Lower lobe of right lung (tissue), 2 donors: ENCODE measurements around the gene RPL22L1. TPM values are rescaled to one million over a fixed set of nuclear protein-coding genes. Genes with fewer than 3 reads are reported as not detected.

Experiments
- ATAC-seq, 2 donors: fragments of 200-7000 bp; cut with Tn5 transposase; one replicate each; pipeline ENCODE4 v1.9.1; 2020 to 2022; ENCODE audit warnings: mild to moderate bottlenecking in 2 of 2, moderate library complexity in 2 of 2
- DNase-seq: peaks from one replicate; pipeline ENCODE4 v3.0.0-alpha.2; 2020
- H3K27ac ChIP-seq: fragments of 200-600 bp; one replicate; pipeline ENCODE4 v1.8.0; 2022
- H3K27me3 ChIP-seq: fragments of 200-600 bp; one replicate; pipeline ENCODE4 v1.8.0; 2022; ENCODE audit warnings: low read depth
- H3K36me3 ChIP-seq: fragments of 200-600 bp; one replicate; pipeline ENCODE4 v1.8.0; 2022; ENCODE audit warnings: mild to moderate bottlenecking
- H3K4me1 ChIP-seq: fragments of 200-600 bp; one replicate; pipeline ENCODE4 v1.8.0; 2022
- H3K4me3 ChIP-seq: fragments of 200-600 bp; one replicate; pipeline ENCODE4 v1.8.0; 2022; ENCODE audit warnings: mild to moderate bottlenecking
- H3K9me3 ChIP-seq: fragments of 200-600 bp; one replicate; pipeline ENCODE4 v1.8.0; 2022
- intact Hi-C: fragments of 100-400 bp; cut with DNase I; formaldehyde crosslinking; loops from one replicate; pipeline ENCODE4 v1.11.0; 2022
- total RNA-seq: library from RNA; stranded (reverse); fragmentation: NEBNext Ultra II Directional; extraction: Animal tissue kit (Norgen Biotek cat#: 25700); gene quantifications from one replicate; pipeline ENCODE4 v1.2.1, GENCODE V29; 2021
- TF ChIP-seq, protein P1 (sequence below): fragments of 200-600 bp; IDR thresholded peaks from one replicate; pipeline ENCODE4 v1.8.0; 2022; ENCODE audit warnings: antibody characterized with exemption, mild to moderate bottlenecking
- donor health status: DM: no; HTN: yes; CAD: no; lungs with severe emphysema.

Gene RPL22L1
- total RNA-seq, 1 donor from 2014 or later = 25.3 TPM

DNA sequence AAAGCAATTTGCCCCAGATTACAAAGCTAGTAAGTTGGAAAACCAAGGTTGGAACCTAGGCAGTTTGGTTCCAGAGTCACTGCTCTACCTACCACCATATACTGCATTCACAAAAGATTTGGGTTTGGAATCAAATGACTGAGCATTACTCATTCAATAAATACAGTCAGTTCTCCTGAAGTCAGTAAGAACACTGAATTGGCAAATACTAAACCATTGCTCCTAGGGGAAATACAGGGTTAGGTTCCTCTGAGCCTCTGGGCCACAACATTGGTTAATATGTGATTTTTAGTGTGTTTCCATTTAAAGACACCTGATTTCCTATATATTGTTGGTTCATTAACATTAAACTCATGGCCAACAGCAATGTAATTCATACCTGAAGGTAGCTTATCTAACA, 40.5 kb upstream of the RPL22L1 start:
- peaks cover 5% of the 10 kb centered on the region for H3K27me3 ChIP-seq
- DNase-seq (no peak), ATAC-seq (no peak)
- TF ChIP-seq, protein P1, sequence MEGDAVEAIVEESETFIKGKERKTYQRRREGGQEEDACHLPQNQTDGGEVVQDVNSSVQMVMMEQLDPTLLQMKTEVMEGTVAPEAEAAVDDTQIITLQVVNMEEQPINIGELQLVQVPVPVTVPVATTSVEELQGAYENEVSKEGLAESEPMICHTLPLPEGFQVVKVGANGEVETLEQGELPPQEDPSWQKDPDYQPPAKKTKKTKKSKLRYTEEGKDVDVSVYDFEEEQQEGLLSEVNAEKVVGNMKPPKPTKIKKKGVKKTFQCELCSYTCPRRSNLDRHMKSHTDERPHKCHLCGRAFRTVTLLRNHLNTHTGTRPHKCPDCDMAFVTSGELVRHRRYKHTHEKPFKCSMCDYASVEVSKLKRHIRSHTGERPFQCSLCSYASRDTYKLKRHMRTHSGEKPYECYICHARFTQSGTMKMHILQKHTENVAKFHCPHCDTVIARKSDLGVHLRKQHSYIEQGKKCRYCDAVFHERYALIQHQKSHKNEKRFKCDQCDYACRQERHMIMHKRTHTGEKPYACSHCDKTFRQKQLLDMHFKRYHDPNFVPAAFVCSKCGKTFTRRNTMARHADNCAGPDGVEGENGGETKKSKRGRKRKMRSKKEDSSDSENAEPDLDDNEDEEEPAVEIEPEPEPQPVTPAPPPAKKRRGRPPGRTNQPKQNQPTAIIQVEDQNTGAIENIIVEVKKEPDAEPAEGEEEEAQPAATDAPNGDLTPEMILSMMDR = no peak
- H3K4me3 ChIP-seq = no peak overlapping the region
- no peak overlapping the region for H3K27ac ChIP-seq
- intact Hi-C loops = no loop called here
- no peaks in the 10 kb centered on the region for H3K36me3 ChIP-seq
- H3K4me1 ChIP-seq = peaks cover 9% of the 10 kb centered on the region
- H3K9me3 ChIP-seq = peaks cover 15% of the 10 kb centered on the region

DNA sequence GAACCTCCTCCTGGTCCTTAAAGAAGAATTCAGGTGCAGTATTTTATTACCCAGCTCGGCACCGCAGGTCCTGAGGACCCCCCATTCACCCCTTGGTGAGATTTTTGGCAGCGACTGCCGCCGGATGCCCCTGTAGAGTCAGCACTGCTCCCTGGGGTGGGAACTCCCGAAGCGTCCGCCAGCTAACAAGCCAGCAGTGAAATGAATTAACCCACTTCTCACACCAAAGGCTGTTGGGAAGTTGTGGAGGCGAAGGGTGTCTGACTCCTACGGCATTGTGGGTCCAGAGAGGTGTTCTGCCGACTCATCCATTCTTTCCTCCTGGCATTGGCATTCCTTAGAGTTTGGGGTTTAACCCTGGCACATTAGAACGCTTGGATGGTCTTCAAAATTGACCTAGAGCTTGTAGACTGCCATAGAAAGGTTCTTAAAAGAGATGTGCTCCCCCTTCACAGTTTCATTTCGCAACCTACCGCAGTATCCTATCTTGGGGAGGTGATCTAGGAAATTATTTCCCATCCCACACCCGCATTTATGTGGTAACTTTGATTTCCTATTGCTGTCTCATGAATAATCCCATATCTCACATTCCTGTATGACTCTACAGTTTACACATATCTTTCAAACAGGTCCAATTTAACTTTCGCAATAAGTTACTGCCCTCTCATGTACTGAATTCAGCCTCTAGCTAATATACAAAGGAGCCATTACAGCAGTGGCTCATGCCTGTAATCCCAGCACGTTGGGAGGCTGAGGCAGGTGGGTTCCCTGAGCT, 39.3 kb upstream of the RPL22L1 start:
- Histone ChIP-seq H3K27ac (peak overlapping the region; percentile 65), H3K36me3 (no peaks in the 10 kb centered on the region), H3K4me3 (peak overlapping the region; percentile 71), H3K9me3 (peaks cover 15% of the 10 kb centered on the region), H3K27me3 (peaks cover 5% of the 10 kb centered on the region), H3K4me1 (peaks cover 9% of the 10 kb centered on the region)
- intact Hi-C loops = no loop called here
- ATAC-seq (peak in 1 of 2 donors; percentile 27), DNase-seq (no peak)
- TF ChIP-seq, protein P1 = no peak

DNA sequence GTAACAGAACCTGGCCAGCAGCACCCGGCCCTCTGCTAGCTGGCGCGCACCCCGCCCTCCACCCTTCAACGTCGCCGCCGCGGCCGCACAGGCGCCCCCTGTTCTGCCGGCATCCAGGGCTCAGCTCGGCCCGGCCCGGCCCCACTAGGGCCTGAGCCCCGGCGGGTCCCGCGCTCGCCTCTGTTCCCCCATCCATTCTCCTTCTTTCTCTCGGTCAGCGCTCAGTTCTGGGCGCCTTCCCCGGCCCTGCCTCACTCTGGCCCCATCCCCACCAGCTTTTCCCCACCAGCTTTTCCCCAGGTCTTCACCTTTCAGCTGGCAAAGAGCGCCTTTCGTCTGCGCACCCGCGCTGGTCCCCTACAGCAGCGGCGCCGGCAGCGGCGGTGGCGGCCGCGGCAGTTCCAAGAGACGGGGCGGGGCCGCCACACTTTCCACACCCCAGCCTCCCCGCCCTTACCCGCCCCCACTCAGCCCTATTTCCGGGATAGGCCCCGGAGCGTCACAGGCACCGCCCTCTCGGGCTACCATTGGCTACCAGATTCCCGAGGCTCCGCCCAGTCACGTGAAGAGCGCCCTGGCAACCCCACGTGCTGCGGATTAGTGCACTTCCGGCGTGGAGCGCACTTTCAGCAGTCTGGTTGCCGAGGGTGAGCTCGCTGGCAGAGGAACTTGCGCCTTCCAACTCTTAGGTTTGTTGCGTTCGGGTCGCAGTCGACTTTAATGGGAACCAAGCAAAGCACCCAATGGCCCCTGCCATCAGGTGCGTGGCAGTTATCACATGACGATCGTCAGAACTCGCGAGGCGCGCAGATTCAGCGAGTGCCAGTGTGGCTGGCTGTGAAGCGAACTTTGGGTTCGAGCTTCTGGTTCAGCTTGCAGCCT, 38.5 kb upstream of the RPL22L1 start, which contains the start of gene EIF5A2:
Gene EIF5A2 (minus strand): TSS at position 403 of the 882 bp plus-strand sequence. CDS start 831 bp downstream, outside the sequence.
- peak; percentile 96 for DNase-seq
- Histone ChIP-seq H3K4me3 (peak within 1 kb of the TSS; percentile 71), H3K27ac (peak within 1 kb of the TSS; percentile 65), H3K9me3 (peaks cover 15% of the 10 kb centered on the region), H3K36me3 (no peaks in the 10 kb centered on the region), H3K27me3 (peaks cover 5% of the 10 kb centered on the region), H3K4me1 (peaks cover 9% of the 10 kb centered on the region)
- intact Hi-C loops = no loop called here
- peak; percentile 97 to 98 for ATAC-seq
- TF ChIP-seq, protein P1 = no peak

DNA sequence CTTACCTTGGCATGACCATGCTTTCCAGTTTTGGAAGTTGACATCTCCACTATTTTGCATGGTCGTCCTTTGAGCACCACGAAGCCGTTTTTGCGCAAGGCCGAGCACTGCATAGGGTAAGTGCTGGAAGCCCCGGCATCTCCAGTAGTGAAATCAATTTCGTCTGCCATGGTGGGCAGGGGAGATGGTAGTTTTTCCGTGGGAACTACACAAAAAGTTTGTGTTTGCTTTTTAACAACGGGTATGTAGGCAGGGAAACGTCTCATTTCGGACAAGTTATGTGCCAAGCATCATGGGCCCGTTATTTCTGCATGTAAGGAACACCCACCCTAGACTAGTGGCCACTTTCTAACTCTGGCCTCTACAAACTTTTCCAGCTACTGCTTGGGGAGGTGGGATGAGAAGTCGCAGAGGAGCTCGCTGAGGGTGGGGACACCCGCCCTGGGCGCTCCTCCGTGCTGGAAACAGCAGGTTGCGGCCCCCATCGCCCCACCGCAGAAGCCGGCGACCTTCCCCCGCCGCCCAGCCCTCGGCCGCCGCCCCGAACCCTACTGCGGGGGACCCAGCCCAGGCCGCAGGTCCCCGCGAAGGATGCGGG, 37.7 kb upstream of the RPL22L1 start:
- no peak for DNase-seq
- H3K36me3 ChIP-seq = no peaks in the 10 kb centered on the region
- H3K27ac ChIP-seq = peak overlapping the region; percentile 65
- TF ChIP-seq, protein P1 = no peak
- peak overlapping the region; percentile 71 for H3K4me3 ChIP-seq
- intact Hi-C loops = no loop called here
- H3K4me1 ChIP-seq = peaks cover 9% of the 10 kb centered on the region
- peak in 1 of 2 donors; percentile 3 for ATAC-seq
- peaks cover 15% of the 10 kb centered on the region for H3K9me3 ChIP-seq
- H3K27me3 ChIP-seq = peaks cover 5% of the 10 kb centered on the region

DNA sequence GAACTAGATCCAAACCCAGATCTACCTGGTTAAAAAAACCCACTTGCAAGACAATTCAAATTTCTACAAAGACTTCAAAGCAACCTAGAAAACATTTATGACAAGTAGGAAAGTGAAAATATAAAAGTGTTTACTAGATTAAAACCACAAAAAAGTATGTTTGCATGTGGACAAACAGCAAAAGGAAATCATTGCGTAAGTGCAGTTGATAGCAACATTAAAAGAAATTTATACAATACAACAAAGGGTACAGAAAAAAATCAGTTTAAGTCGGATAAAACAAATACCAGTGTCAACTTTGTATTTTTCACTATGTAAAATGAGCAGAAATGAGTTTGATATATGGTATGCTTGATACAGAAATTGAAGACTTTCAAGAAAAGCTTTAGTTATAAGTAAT, 35.9 kb upstream of the RPL22L1 start:
- intact Hi-C loops = no loop called here
- Histone ChIP-seq H3K27ac (no peak overlapping the region), H3K4me1 (peaks cover 9% of the 10 kb centered on the region), H3K9me3 (peaks cover 11% of the 10 kb centered on the region), H3K4me3 (no peak overlapping the region), H3K36me3 (no peaks in the 10 kb centered on the region), H3K27me3 (peaks cover 5% of the 10 kb centered on the region)
- TF ChIP-seq, protein P1 = no peak
- ATAC-seq (no peak), DNase-seq (no peak)
